Stimulated activated naive CD8-positive, alpha-beta T cell treated with anti-CD3 and anti-CD28 coated beads, Interleukin-15, amount 100 ng/mL, for 72 hours (primary cell): ENCODE data around the gene PPP6R2.

ENCODE experiments used
- ATAC-seq: fragments of 150-1000 bp; cut with Tn5 transposase; 2 replicates; pipeline ENCODE4 v1.10.0; 2021; ENCODE audit warnings: mild to moderate bottlenecking, moderate library complexity
- DNase-seq, 2 donors: peaks; one replicate each; pipeline ENCODE4 v3.0.0; 2021 to 2022
- H3K27ac Mint-ChIP-seq, 2 donors: one replicate each; pipeline ENCODE4 v1.8.0; 2022; ENCODE audit warnings: mild to moderate bottlenecking in 2 of 2, mixed read lengths in 2 of 2, moderate library complexity in 2 of 2
- H3K27me3 Mint-ChIP-seq: one replicate; pipeline ENCODE4 v1.8.0; 2022; ENCODE audit warnings: mixed read lengths
- H3K4me1 Mint-ChIP-seq: one replicate; pipeline ENCODE4 v1.8.0; 2022; ENCODE audit warnings: mild to moderate bottlenecking, mixed read lengths
- H3K4me3 Mint-ChIP-seq, 2 donors: one replicate each; pipeline ENCODE4 v1.8.0; 2022; ENCODE audit warnings: mild to moderate bottlenecking in 2 of 2, mixed read lengths in 2 of 2, moderate library complexity in 1 of 2
- H3K9me3 Mint-ChIP-seq, 2 donors: one replicate each; pipeline ENCODE4 v1.8.0; 2022; ENCODE audit warnings: mixed read lengths in 2 of 2

The PPP6R2 gene

GRCh38 chr22:50445071-50445879 lies 102.1 kb downstream of the PPP6R2 start:
- Mint-ChIP-seq H3K9me3 (no peaks in the 10 kb centered on the region), H3K4me3 (peak overlapping the region; percentile 11 to 74)
- DNase-seq = peak; percentile 41 to 44

GRCh38 chr22:50445880-50446707 lies 103.0 kb downstream of the PPP6R2 start:
- Mint-ChIP-seq H3K4me3 (peak overlapping the region in 1 of 2 donors; percentile 74), H3K9me3 (no peaks in the 10 kb centered on the region), H3K27me3 (no peaks in the 10 kb centered on the region), H3K4me1 (peaks cover 68% of the 10 kb centered on the region), H3K27ac (peak overlapping the region; percentile 77 to 97)
- no peak for DNase-seq
- no peak for ATAC-seq

More at GRCh38 chr22:50445071-50445879, 102.1 kb downstream of the PPP6R2 start:
- peaks cover 71% of the 10 kb centered on the region for H3K4me1 Mint-ChIP-seq
- H3K27me3 Mint-ChIP-seq = no peaks in the 10 kb centered on the region
- peak; percentile 47 for ATAC-seq
- H3K27ac Mint-ChIP-seq = peak overlapping the region; percentile 77 to 97

- H3K4me1 Mint-ChIP-seq = peaks cover 60% of the 10 kb centered on the region
- no peaks in the 10 kb centered on the region for H3K9me3 Mint-ChIP-seq
- no peak for ATAC-seq
- H3K27ac Mint-ChIP-seq = peak overlapping the region in 1 of 2 donors; percentile 25
- no peak overlapping the region for H3K4me3 Mint-ChIP-seq
- DNase-seq = no peak
- H3K27me3 Mint-ChIP-seq = no peaks in the 10 kb centered on the region
These were observed 103.8 kb downstream of the PPP6R2 start for GRCh38 chr22:50446708-50447575.

- no peaks in the 10 kb centered on the region for H3K9me3 Mint-ChIP-seq
- H3K4me1 Mint-ChIP-seq = peaks cover 58% of the 10 kb centered on the region
- ATAC-seq = no peak
- peak overlapping the region; percentile 78 to 83 for H3K27ac Mint-ChIP-seq
- H3K27me3 Mint-ChIP-seq = no peaks in the 10 kb centered on the region
- DNase-seq = no peak
- H3K4me3 Mint-ChIP-seq = no peak overlapping the region
These were observed 104.7 kb downstream of the PPP6R2 start for GRCh38 chr22:50447576-50448551.

GRCh38 chr22:50452649-50453048 lies 109.5 kb downstream of the PPP6R2 start:
- no peak overlapping the region for H3K4me3 Mint-ChIP-seq

GRCh38 chr22:50454556-50455075 lies 111.5 kb downstream of the PPP6R2 start:
- Mint-ChIP-seq H3K4me1 (peaks cover 32% of the 10 kb centered on the region), H3K4me3 (no peak overlapping the region), H3K27me3 (no peaks in the 10 kb centered on the region), H3K9me3 (no peaks in the 10 kb centered on the region), H3K27ac (peak overlapping the region in 1 of 2 donors; percentile 35)
- DNase-seq = no peak
- no peak for ATAC-seq

More at GRCh38 chr22:50452649-50453048, 109.5 kb downstream of the PPP6R2 start:
- Mint-ChIP-seq H3K27me3 (no peaks in the 10 kb centered on the region), H3K4me1 (peaks cover 46% of the 10 kb centered on the region), H3K9me3 (no peaks in the 10 kb centered on the region), H3K27ac (peak overlapping the region; percentile 79 to 89)
- ATAC-seq (no peak), DNase-seq (no peak)

GRCh38 chr22:50455201-50455600 lies 112.1 kb downstream of the PPP6R2 start:
- DNase-seq (no peak), ATAC-seq (no peak)
- Mint-ChIP-seq H3K4me3 (no peak overlapping the region), H3K27ac (peak overlapping the region in 1 of 2 donors; percentile 42), H3K4me1 (peaks cover 27% of the 10 kb centered on the region), H3K9me3 (no peaks in the 10 kb centered on the region), H3K27me3 (no peaks in the 10 kb centered on the region)

GRCh38 chr22:50456026-50456425 lies 112.9 kb downstream of the PPP6R2 start:
- DNase-seq (no peak), ATAC-seq (no peak)
- H3K4me1 Mint-ChIP-seq = peaks cover 27% of the 10 kb centered on the region
- no peak overlapping the region for H3K4me3 Mint-ChIP-seq
- H3K27me3 Mint-ChIP-seq = no peaks in the 10 kb centered on the region
- no peaks in the 10 kb centered on the region for H3K9me3 Mint-ChIP-seq
- H3K27ac Mint-ChIP-seq = no peak overlapping the region

- Mint-ChIP-seq H3K4me1 (peaks cover 27% of the 10 kb centered on the region), H3K27ac (no peak overlapping the region), H3K27me3 (no peaks in the 10 kb centered on the region), H3K4me3 (no peak overlapping the region), H3K9me3 (no peaks in the 10 kb centered on the region)
- DNase-seq (no peak), ATAC-seq (peak; percentile 48)
These were observed 113.5 kb downstream of the PPP6R2 start for GRCh38 chr22:50456466-50457234.

GRCh38 chr22:50459016-50459415 lies 115.9 kb downstream of the PPP6R2 start:
- ATAC-seq (no peak), DNase-seq (no peak)
- H3K27me3 Mint-ChIP-seq = no peaks in the 10 kb centered on the region
- H3K27ac Mint-ChIP-seq = no peak overlapping the region
- H3K9me3 Mint-ChIP-seq = no peaks in the 10 kb centered on the region
- no peak overlapping the region for H3K4me3 Mint-ChIP-seq
- peaks cover 12% of the 10 kb centered on the region for H3K4me1 Mint-ChIP-seq

GRCh38 chr22:50459496-50460140 lies 116.5 kb downstream of the PPP6R2 start:
- ATAC-seq = no peak
- Mint-ChIP-seq H3K4me3 (no peak overlapping the region), H3K4me1 (peaks cover 6% of the 10 kb centered on the region), H3K27me3 (no peaks in the 10 kb centered on the region), H3K27ac (peak overlapping the region in 1 of 2 donors; percentile 78), H3K9me3 (no peaks in the 10 kb centered on the region)
- no peak for DNase-seq

- Mint-ChIP-seq H3K4me3 (no peak overlapping the region), H3K4me1 (peaks cover 2% of the 10 kb centered on the region), H3K27me3 (no peaks in the 10 kb centered on the region), H3K27ac (peak overlapping the region in 1 of 2 donors; percentile 82), H3K9me3 (no peaks in the 10 kb centered on the region)
- DNase-seq = no peak
- no peak for ATAC-seq
These were observed 117.8 kb downstream of the PPP6R2 start for GRCh38 chr22:50460938-50461337.

GRCh38 chr22:50461536-50461935 lies 118.4 kb downstream of the PPP6R2 start:
- H3K4me3 Mint-ChIP-seq = no peak overlapping the region
- ATAC-seq (no peak), DNase-seq (no peak)
- H3K27ac Mint-ChIP-seq = no peak overlapping the region
- no peaks in the 10 kb centered on the region for H3K27me3 Mint-ChIP-seq
- H3K4me1 Mint-ChIP-seq = peaks cover 8% of the 10 kb centered on the region
- H3K9me3 Mint-ChIP-seq = no peaks in the 10 kb centered on the region
